ENCODE data around the gene MSI2. TPM values are rescaled to one million over a fixed set of nuclear protein-coding genes. Genes with fewer than 3 reads are reported as not detected.

The MSI2 gene
- total and polyA plus RNA-seq, 7 donors = 12.6 to 25.8 (median 21.3) TPM

DNA sequence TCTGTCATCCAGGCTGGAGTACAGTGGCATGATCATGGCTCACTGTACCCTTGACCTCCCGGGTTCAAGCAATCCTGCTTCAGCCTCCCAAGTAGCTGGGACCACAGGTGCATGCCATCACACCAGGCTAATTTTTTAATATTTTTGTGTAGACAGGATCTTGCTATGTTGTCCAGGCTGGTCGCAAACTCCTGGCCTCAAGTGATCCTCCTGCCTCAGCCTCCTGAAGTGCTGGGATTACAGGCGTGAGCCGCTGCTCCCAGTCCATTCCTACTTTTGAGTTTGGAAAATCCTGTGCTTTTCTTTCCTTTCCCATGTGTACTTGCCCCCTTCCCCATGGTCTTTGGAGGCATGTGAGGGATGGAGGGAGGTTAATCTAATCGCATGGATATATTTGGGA is 60.0 kb downstream of the MSI2 start:
- no peak for DNase-seq
- Histone ChIP-seq H3K36me3 (no peaks in the 10 kb centered on the region), H3K9me3 (no peaks in the 10 kb centered on the region), H3K4me3 (no peak overlapping the region), H3K27me3 (no peaks in the 10 kb centered on the region), H3K27ac (no peak overlapping the region), H3K4me1 (no peaks in the 10 kb centered on the region)
- TF ChIP-seq EP300 (IDR thresholded peaks at IDR 0.05) (no peak), POLR2AphosphoS5 (IDR thresholded peaks at IDR 0.05) (no peak)
- 98 to 99% methylated on average over 5 of the region's 5 CpGs for WGBS, 2 donors
- intact Hi-C loops (cut with DNase I) = no loop called here

- H3K4me3 ChIP-seq = no peak overlapping the region
- H3K9me3 ChIP-seq = no peaks in the 10 kb centered on the region
- no peaks in the 10 kb centered on the region for H3K4me1 ChIP-seq
- H3K27me3 ChIP-seq = no peaks in the 10 kb centered on the region
- 94 to 97% methylated on average over 3 of the region's 3 CpGs for WGBS, 2 donors
- no peak overlapping the region for H3K27ac ChIP-seq
- no peaks in the 10 kb centered on the region for H3K36me3 ChIP-seq
- TF ChIP-seq POLR2AphosphoS5 (IDR thresholded peaks at IDR 0.05) (no peak), CTCF (IDR thresholded peaks at IDR 0.05) (no peak), POLR2A (IDR thresholded peaks at IDR 0.05) (no peak), EP300 (IDR thresholded peaks at IDR 0.05) (no peak)
- intact Hi-C loops (cut with DNase I) = no loop called here
- no peak for DNase-seq
These were observed 60.8 kb downstream of the MSI2 start for GRCh38 chr17:57317079-57317478.

DNA sequence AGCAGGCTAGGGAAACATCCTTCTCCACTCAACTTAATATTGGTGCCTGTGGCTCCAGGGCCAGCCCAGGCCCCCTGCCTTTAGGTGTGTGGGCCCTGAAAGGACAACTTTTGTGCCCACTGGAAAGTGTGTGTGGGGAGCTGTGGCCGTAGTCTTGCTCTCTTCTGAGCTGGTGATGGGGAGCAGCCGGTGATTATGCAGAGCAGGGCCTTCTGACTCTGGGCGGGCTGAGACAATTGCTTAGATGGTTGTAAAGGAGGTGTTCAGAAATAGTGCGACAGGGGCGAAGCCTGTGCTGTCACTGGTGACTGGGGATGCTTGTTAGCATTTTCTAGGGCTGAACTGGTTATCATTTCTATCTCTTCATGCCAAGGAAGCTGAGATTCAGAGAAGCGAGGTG is 62.6 kb downstream of the MSI2 start:
- WGBS, 2 donors = 89 to 98% methylated on average over 6 of the region's 6 CpGs
- no peak for DNase-seq
- intact Hi-C loops (cut with DNase I) = no loop called here
- no peaks in the 10 kb centered on the region for H3K27me3 ChIP-seq
- no peak for TF ChIP-seq CTCF (IDR thresholded peaks at IDR 0.05)
- TF ChIP-seq EP300 (IDR thresholded peaks at IDR 0.05) = no peak
- TF ChIP-seq POLR2AphosphoS5 (IDR thresholded peaks at IDR 0.05) = no peak
- TF ChIP-seq POLR2A (IDR thresholded peaks at IDR 0.05) = no peak
- H3K36me3 ChIP-seq = no peaks in the 10 kb centered on the region
- H3K9me3 ChIP-seq = no peaks in the 10 kb centered on the region
- no peak overlapping the region for H3K27ac ChIP-seq
- H3K4me1 ChIP-seq = no peaks in the 10 kb centered on the region
- H3K4me3 ChIP-seq = no peak overlapping the region

- Histone ChIP-seq H3K4me1 (no peaks in the 10 kb centered on the region), H3K9me3 (no peaks in the 10 kb centered on the region), H3K27ac (no peak overlapping the region), H3K4me3 (no peak overlapping the region), H3K27me3 (no peaks in the 10 kb centered on the region), H3K36me3 (no peaks in the 10 kb centered on the region)
- no peak for DNase-seq
- 94 to 95% methylated on average over 9 of the region's 9 CpGs for WGBS, 2 donors
- intact Hi-C loops (cut with DNase I) = no loop called here
- no peak for TF ChIP-seq EP300 (IDR thresholded peaks at IDR 0.05)
- no peak for TF ChIP-seq POLR2AphosphoS5 (IDR thresholded peaks at IDR 0.05)
- no peak for TF ChIP-seq POLR2A (IDR thresholded peaks at IDR 0.05)
- TF ChIP-seq CTCF (IDR thresholded peaks at IDR 0.05) = no peak
These were observed 63.5 kb downstream of the MSI2 start for GRCh38 chr17:57319806-57320205.

GRCh38 chr17:57323391-57323790 is 67.1 kb downstream of the MSI2 start:
- Histone ChIP-seq H3K9me3 (no peaks in the 10 kb centered on the region), H3K27ac (no peak overlapping the region), H3K4me1 (no peaks in the 10 kb centered on the region), H3K4me3 (no peak overlapping the region), H3K27me3 (no peaks in the 10 kb centered on the region), H3K36me3 (no peaks in the 10 kb centered on the region)
- DNase-seq = no peak
- 90% methylated on average over 10 of the region's 10 CpGs for WGBS, 2 donors
- TF ChIP-seq CTCF (IDR thresholded peaks at IDR 0.05) (no peak), POLR2AphosphoS5 (IDR thresholded peaks at IDR 0.05) (no peak), EP300 (IDR thresholded peaks at IDR 0.05) (no peak), POLR2A (IDR thresholded peaks at IDR 0.05) (no peak)
- intact Hi-C loops (cut with DNase I) = no loop called here

Measured in sigmoid colon (tissue), 7 donors.